GM12878 (cell line): Measurements from ENCODE around the gene PLXNA4. TPM values are rescaled to one million over a fixed set of nuclear protein-coding genes. Genes with fewer than 3 reads are reported as not detected.

Source experiments
- ATAC-seq: fragments of 200-7000 bp; cut with Tn5 transposase; 3 replicates; pipeline ENCODE4 v1.9.1; 2020; ENCODE audit warnings: mild to moderate bottlenecking, moderate library complexity
- BruUV-seq: library from RNA; stranded (reverse); fragments of 400-500 nt; replicated peaks from 2 replicates; lab custom pipeline; 2021; lab: Mats Ljungman, UMichigan
- CTCF ChIA-PET: fragments of 300-600 bp; sonication (Branson Sonifier 250); formaldehyde crosslinking; extraction: SDS; loops from one replicate; lab custom pipeline; 2021; ENCODE audit warnings: inconsistent platforms; lab: Yijun Ruan, JAX
- POLR2A ChIA-PET: fragments of 350-600 bp; formaldehyde crosslinking; extraction: SDS; loops from one replicate; lab custom pipeline; 2021; ENCODE audit warnings: inconsistent platforms; lab: Charles Lee
- RAD21 ChIA-PET: fragments of 300-600 bp; sonication (Branson Sonifier 250); formaldehyde crosslinking; loops from one replicate; lab custom pipeline; 2023; ENCODE audit warnings: antibody characterized with exemption; ENCODE audit not compliant: unreplicated experiment; lab: Charles Lee
- SMC1A ChIA-PET: fragments of 300-600 bp; sonication (Branson Sonifier 250); formaldehyde crosslinking; loops from one replicate; lab custom pipeline; 2023; ENCODE audit not compliant: unreplicated experiment, uncharacterized antibody; lab: Charles Lee
- DNase-seq: peaks from one replicate; pipeline ENCODE4 v3.0.0-alpha.2; 2011; ENCODE audit warnings: low read depth, low spot score
- FAIRE-seq: peaks from 3 replicates; lab custom pipeline; 2011; peaks lifted over from hg19 to GRCh38; lab: Jason Lieb, UNC
- H2AFZ ChIP-seq: 2 replicates; pipeline ENCODE4 v1.6.0; 2011; ENCODE audit warnings: low read depth, low read length, control low read depth; ENCODE audit not compliant: control insufficient read depth
- H3K27ac ChIP-seq: 2 replicates; pipeline ENCODE4 v1.5.1; 2011; ENCODE audit warnings: control low read depth; ENCODE audit not compliant: control insufficient read depth, insufficient read depth
- H3K27me3 ChIP-seq, 2 experiments: replicated peaks in 1 of 2; 2 replicates each; pipeline versions ENCODE4 v1.6.0 to v1.6.1; 2011; ENCODE audit warnings: low read length in 1 of 2; ENCODE audit not compliant: control insufficient read depth in 2 of 2, insufficient read depth in 2 of 2
- H3K36me3 ChIP-seq, 2 experiments: 2 replicates each; pipeline ENCODE4 v1.5.1; 2011; ENCODE audit warnings: low read length in 1 of 2; ENCODE audit not compliant: control insufficient read depth in 2 of 2, insufficient read depth in 2 of 2
- H3K4me1 ChIP-seq: 2 replicates; pipeline ENCODE4 v1.6.1; 2011; ENCODE audit warnings: mild to moderate bottlenecking, low read length, moderate library complexity, mixed read lengths; ENCODE audit not compliant: control insufficient read depth, insufficient read depth
- H3K4me2 ChIP-seq: 2 replicates; pipeline ENCODE4 v1.6.0; 2011; ENCODE audit warnings: control low read depth; ENCODE audit not compliant: control insufficient read depth, insufficient read depth
- H3K4me3 ChIP-seq: fragments of 200-600 bp; sonication (generic); 2 replicates; pipeline ENCODE4 v1.5.1; 2016
- H3K79me2 ChIP-seq: 2 replicates; pipeline ENCODE4 v1.6.0; 2011; ENCODE audit warnings: low read length; ENCODE audit not compliant: control insufficient read depth, insufficient read depth
- H3K9ac ChIP-seq: 2 replicates; pipeline ENCODE4 v1.8.0; 2011; ENCODE audit warnings: low read length, control low read depth, mixed read lengths; ENCODE audit not compliant: control insufficient read depth, insufficient read depth
- H3K9me3 ChIP-seq: replicated peaks from 3 replicates; pipeline ENCODE4 v1.5.1; 2011; ENCODE audit warnings: mild to moderate bottlenecking, low read length; ENCODE audit not compliant: control insufficient read depth, insufficient read depth
- H4K20me1 ChIP-seq: 2 replicates; pipeline ENCODE4 v1.6.0; 2011; ENCODE audit not compliant: control insufficient read depth, insufficient read depth
- ATF7 ChIP-seq: fragments of 450-650 bp; IDR thresholded peaks from 2 replicates; pipeline ENCODE4 v1.6.1; 2016; ENCODE audit warnings: low read depth, mild to moderate bottlenecking
- ESRRA ChIP-seq: IDR thresholded peaks from 2 replicates; pipeline ENCODE4 v1.6.1; 2012; ENCODE audit warnings: mild to moderate bottlenecking, low read length, improper control_type of control experiment
- FOS ChIP-seq: IDR thresholded peaks from 3 replicates; pipeline ENCODE4 v1.6.1; 2011; ENCODE audit warnings: borderline replicate concordance; ENCODE audit not compliant: insufficient read length; ENCODE audit errors: extremely low read depth
- GATAD2B ChIP-seq: fragments of 450-650 bp; conservative IDR thresholded peaks from 2 replicates; pipeline ENCODE4 v1.6.1; 2017; ENCODE audit warnings: low read depth, mild to moderate bottlenecking, moderate library complexity
- HDAC2 ChIP-seq: fragments of 200-600 bp; sonication (generic); IDR thresholded peaks from 2 replicates; pipeline ENCODE4 v1.6.1; 2017
- IRF4 ChIP-seq: IDR thresholded peaks from 2 replicates; pipeline ENCODE4 v1.6.1; 2011; ENCODE audit warnings: low read depth, low read length
- PML ChIP-seq: IDR thresholded peaks from 2 replicates; pipeline ENCODE4 v1.6.1; 2012; ENCODE audit warnings: low read length, inconsistent platforms
- POLR2AphosphoS2 ChIP-seq: IDR thresholded peaks from 2 replicates; pipeline ENCODE4 v1.6.1; 2011; ENCODE audit warnings: low read depth, mild to moderate bottlenecking, low read length, improper control_type of control experiment, moderate library complexity
- POLR2AphosphoS5 ChIP-seq: IDR thresholded peaks from 2 replicates; pipeline ENCODE4 v1.6.1; 2011; ENCODE audit warnings: mild to moderate bottlenecking, low read length, inconsistent platforms
- STAT3 ChIP-seq: IDR thresholded peaks from 2 replicates; pipeline ENCODE4 v1.6.1; 2011; ENCODE audit warnings: low read depth, low read length, improper control_type of control experiment
- TCF12 ChIP-seq: IDR thresholded peaks from 2 replicates; pipeline ENCODE4 v1.6.1; 2011; ENCODE audit warnings: low read depth, mild to moderate bottlenecking, low read length
- ZBED1 ChIP-seq: IDR thresholded peaks from 2 replicates; pipeline ENCODE4 v1.6.1; 2016; ENCODE audit warnings: borderline replicate concordance
- ZNF207 ChIP-seq: fragments of 450-650 bp; IDR thresholded peaks from 2 replicates; pipeline ENCODE4 v1.6.1; 2014; ENCODE audit warnings: antibody characterized with exemption, mild to moderate bottlenecking, borderline replicate concordance
- WGBS: methylation state at CpG from one replicate; pipeline ENCODE4 v1.1.6; 2016; ENCODE audit warnings: low lambda C conversion rate; ENCODE audit not compliant: insufficient replicate concordance, insufficient coverage; ENCODE audit errors: missing lambda C conversion rate; 5-methylcytosine and 5-hydroxymethylcytosine counted together
- in situ Hi-C: fragments of 300-500 bp; cut with MboI; formaldehyde crosslinking; loops from 9 replicates; pipeline ENCODE4 v1.14.3; 2018; ENCODE audit warnings: mixed read lengths
- intact Hi-C: fragments of 100-400 bp; cut with micrococcal nuclease; formaldehyde crosslinking; loops from one replicate; pipeline ENCODE4 v1.14.2; 2022; ENCODE audit not compliant: unreplicated experiment
- polyA plus RNA-seq, 11 experiments: library from polyadenylated mRNA; depleted of rRNA in 4 of 11; unstranded in 6 of 11; stranded (reverse) in 5 of 11; fragments of >200 nt; fragmentation: Nextera tagmentation in 4 of 11; fragmentation: Illumina TruSeq in 1 of 11; extraction: Ambion mirVana in 4 of 11; extraction: Trizol in 1 of 11; gene quantifications; 1 replicate in 1 of 11; 2 replicates in 10 of 11; pipeline versions ENCODE4 v1.2.1 to v1.2.3, GENCODE V29; 2011 to 2016; ENCODE audit warnings: inconsistent platforms in 2 of 11, missing spikeins in 2 of 11, low read depth in 1 of 11
- total RNA-seq, 4 experiments: library from RNA; depleted of rRNA in 3 of 4; stranded (reverse); fragments of >200 nt in 3 of 4; fragmentation: Illumina TruSeq in 1 of 4; extraction: Trizol in 1 of 4; gene quantifications; 2 replicates each; pipeline versions ENCODE4 v1.2.1 to v1.2.3, GENCODE V29; 2013 to 2021
- TF ChIP-seq, protein P1 (sequence below): IDR thresholded peaks from 2 replicates; pipeline ENCODE4 v1.6.1; 2012; ENCODE audit warnings: low read length, inconsistent platforms
- TF ChIP-seq, protein P2 (sequence below): fragments of 450-650 bp; IDR thresholded peaks from 2 replicates; pipeline ENCODE4 v1.6.1; 2016; ENCODE audit warnings: mild to moderate bottlenecking
- TF ChIP-seq, protein P3 (sequence below): fragments of 450-650 bp; conservative IDR thresholded peaks from 2 replicates; pipeline ENCODE4 v1.6.1; 2017; ENCODE audit warnings: mild to moderate bottlenecking, moderate library complexity

The PLXNA4 gene
- total and polyA plus RNA-seq, 10 of the 15 experiments (the other 5 are each of a cell fraction or from before 2014, with no cell fraction given) = 0.03 TPM; not detected in 9

DNA sequence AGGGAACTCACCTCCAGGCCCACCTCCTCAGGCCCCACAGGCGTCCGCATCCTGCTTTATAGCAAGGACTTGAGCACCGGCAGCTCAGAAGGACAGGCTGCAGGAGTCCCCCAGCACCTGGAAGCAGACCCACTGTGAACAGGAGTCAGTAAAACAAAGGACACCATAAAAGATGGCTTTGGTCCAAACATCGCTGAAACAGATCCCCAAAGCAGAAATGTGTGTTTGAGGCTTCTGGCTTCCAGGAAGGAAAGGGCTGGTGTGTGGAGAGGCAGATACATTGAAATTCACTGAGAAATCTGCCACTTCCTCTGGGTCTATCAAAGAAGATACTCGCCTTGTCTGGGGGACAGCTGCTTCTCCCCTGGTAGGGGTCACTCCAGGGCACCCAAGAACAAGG is 286.2 kb downstream of the PLXNA4 start:
- H2AFZ ChIP-seq = no peak overlapping the region
- no peak for FAIRE-seq
- no peaks in the 10 kb centered on the region for H3K9me3 ChIP-seq
- WGBS = 30% methylated on average over 5 of the region's 5 CpGs
- H3K4me3 ChIP-seq = no peak overlapping the region
- H3K4me2 ChIP-seq = no peak overlapping the region
- ChIA-PET POLR2A (no interaction called here), CTCF (interaction anchor here (0.8 kb wide), 1 partner anchor 29 kb away, joined by 3 read pairs; no protein-coding TSS in a partner anchor), SMC1A (no interaction called here), RAD21 (no interaction called here)
- no peak overlapping the region for H3K9ac ChIP-seq
- H4K20me1 ChIP-seq = no peaks in the 10 kb centered on the region
- no peaks in the 10 kb centered on the region; a peak in 1 of 4 replicates for H3K27me3 ChIP-seq
- intact Hi-C loops = no loop called here
- no peak for TF ChIP-seq TCF12
- no peak for TF ChIP-seq STAT3
- H3K27ac ChIP-seq = no peak overlapping the region
- no peaks in the 10 kb centered on the region for H3K36me3 ChIP-seq
- no peak for DNase-seq
- H3K4me1 ChIP-seq = no peaks in the 10 kb centered on the region
- in situ Hi-C loops = no loop called here
- no TSS peak for BruUV-seq
- no peak for ATAC-seq
- H3K79me2 ChIP-seq = no peaks in the 10 kb centered on the region

DNA sequence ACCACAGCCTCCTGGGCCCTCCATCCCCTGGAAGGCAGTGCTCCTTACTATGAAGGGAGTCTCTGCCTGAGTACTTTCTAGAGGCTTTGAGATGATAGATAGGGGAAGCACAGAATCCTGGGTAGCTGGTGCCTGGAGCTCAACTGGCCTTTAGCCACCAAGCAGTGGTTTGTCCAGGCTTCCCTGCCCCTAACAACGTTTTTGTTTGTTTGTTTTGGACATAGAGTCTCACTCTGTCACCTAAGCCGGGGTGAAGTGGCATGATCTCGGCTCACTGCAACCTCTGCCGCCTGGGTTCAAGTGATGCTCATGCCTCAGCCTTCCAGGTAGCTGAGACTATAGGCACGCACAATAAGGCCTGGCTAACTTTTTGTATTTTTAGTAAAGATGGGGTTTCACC is 289.4 kb downstream of the PLXNA4 start:
- CTCF ChIA-PET = no interaction called here
- H3K27me3 ChIP-seq = no peaks in the 10 kb centered on the region; a peak in 1 of 4 replicates
- no peak for FAIRE-seq
- H3K9ac ChIP-seq = no peak overlapping the region
- POLR2A ChIA-PET = no interaction called here
- no peaks in the 10 kb centered on the region for H3K4me1 ChIP-seq
- no peaks in the 10 kb centered on the region for H3K9me3 ChIP-seq
- no peak overlapping the region for H3K27ac ChIP-seq
- H2AFZ ChIP-seq = no peak overlapping the region
- no peaks in the 10 kb centered on the region for H3K36me3 ChIP-seq
- no TSS peak for BruUV-seq
- H3K4me3 ChIP-seq = no peak overlapping the region
- intact Hi-C loops = no loop called here
- no peak overlapping the region for H3K4me2 ChIP-seq
- RAD21 ChIA-PET = no interaction called here
- whole genome bisulfite sequencing = 22% methylated on average over 5 of the region's 5 CpGs
- H3K79me2 ChIP-seq = no peaks in the 10 kb centered on the region
- H4K20me1 ChIP-seq = no peaks in the 10 kb centered on the region
- SMC1A ChIA-PET = interaction anchor here (0.6 to 0.7 kb wide), 2 partner anchors 9 to 640 kb away, joined by 3 to 4 read pairs; no protein-coding TSS in a partner anchor
- DNase-seq = no peak
- in situ Hi-C loops = no loop called here
- ATAC-seq = no peak
- TF ChIP-seq, protein P1, sequence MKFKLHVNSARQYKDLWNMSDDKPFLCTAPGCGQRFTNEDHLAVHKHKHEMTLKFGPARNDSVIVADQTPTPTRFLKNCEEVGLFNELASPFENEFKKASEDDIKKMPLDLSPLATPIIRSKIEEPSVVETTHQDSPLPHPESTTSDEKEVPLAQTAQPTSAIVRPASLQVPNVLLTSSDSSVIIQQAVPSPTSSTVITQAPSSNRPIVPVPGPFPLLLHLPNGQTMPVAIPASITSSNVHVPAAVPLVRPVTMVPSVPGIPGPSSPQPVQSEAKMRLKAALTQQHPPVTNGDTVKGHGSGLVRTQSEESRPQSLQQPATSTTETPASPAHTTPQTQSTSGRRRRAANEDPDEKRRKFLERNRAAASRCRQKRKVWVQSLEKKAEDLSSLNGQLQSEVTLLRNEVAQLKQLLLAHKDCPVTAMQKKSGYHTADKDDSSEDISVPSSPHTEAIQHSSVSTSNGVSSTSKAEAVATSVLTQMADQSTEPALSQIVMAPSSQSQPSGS = no peak
- TF ChIP-seq ZBED1 = no peak
- TF ChIP-seq PML = no peak
- TF ChIP-seq GATAD2B = no peak
- no peak for TF ChIP-seq ESRRA
- TF ChIP-seq FOS = no peak
- TF ChIP-seq POLR2AphosphoS5 = no peak
- TF ChIP-seq, protein P2, sequence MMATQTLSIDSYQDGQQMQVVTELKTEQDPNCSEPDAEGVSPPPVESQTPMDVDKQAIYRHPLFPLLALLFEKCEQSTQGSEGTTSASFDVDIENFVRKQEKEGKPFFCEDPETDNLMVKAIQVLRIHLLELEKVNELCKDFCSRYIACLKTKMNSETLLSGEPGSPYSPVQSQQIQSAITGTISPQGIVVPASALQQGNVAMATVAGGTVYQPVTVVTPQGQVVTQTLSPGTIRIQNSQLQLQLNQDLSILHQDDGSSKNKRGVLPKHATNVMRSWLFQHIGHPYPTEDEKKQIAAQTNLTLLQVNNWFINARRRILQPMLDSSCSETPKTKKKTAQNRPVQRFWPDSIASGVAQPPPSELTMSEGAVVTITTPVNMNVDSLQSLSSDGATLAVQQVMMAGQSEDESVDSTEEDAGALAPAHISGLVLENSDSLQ = no peak
- no peak for TF ChIP-seq ATF7
- TF ChIP-seq HDAC2 = no peak
- TF ChIP-seq, protein P3, sequence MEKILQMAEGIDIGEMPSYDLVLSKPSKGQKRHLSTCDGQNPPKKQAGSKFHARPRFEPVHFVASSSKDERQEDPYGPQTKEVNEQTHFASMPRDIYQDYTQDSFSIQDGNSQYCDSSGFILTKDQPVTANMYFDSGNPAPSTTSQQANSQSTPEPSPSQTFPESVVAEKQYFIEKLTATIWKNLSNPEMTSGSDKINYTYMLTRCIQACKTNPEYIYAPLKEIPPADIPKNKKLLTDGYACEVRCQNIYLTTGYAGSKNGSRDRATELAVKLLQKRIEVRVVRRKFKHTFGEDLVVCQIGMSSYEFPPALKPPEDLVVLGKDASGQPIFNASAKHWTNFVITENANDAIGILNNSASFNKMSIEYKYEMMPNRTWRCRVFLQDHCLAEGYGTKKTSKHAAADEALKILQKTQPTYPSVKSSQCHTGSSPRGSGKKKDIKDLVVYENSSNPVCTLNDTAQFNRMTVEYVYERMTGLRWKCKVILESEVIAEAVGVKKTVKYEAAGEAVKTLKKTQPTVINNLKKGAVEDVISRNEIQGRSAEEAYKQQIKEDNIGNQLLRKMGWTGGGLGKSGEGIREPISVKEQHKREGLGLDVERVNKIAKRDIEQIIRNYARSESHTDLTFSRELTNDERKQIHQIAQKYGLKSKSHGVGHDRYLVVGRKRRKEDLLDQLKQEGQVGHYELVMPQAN = no peak
- TF ChIP-seq ZNF207 = no peak
- TF ChIP-seq POLR2AphosphoS2 = no peak
- TF ChIP-seq IRF4 = no peak
